Measurements from ENCODE around the gene NEB.

GRCh38 chr2:151476287-151476686, 258.0 kb downstream of the NEB start:
- TF ChIP-seq CTCF (conservative IDR thresholded peaks at IDR 0.05; ENCODE audit: low read length) (no peak), EZH2phosphoT487 (IDR thresholded peaks at IDR 0.05; ENCODE audit: borderline replicate concordance) (no peak)

Measured in Loucy (cell line).